ENCODE measurements around the gene TSSK2. TPM values are rescaled to one million over a fixed set of nuclear protein-coding genes. Genes with fewer than 3 reads are reported as not detected.

The TSSK2 gene
- total RNA-seq, 4 donors from 2014 or later = 0.19 to 0.33 (median 0.25) TPM; not detected in 1

DNA sequence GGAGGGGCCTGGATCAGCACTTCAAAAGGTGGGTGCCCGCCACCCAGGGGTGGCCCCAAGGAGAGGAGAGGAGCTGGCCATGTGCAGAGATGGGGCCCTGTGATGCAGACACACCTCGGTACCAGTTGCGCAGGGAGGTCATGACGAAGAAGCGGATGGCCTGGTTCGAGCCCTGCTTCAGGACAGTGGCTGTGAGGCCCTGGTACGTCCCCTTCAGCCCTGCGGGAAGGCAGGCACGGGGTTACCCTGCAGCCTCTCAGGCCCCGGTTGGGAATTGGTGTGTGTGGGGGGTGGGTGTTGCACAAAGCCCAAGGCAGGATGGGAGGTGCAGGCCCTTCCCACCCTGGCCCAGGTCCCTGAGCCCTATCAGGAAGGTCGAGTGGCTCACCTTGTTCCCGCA lies 45.6 kb downstream of the TSSK2 start:
- Histone ChIP-seq H3K27me3 (no peaks in the 10 kb centered on the region), H3K27ac (peak overlapping the region; percentile 92 to 97 (median 93)), H3K36me3 (peaks cover 0 to 20% of the 10 kb centered on the region in 2 donors), H3K9me3 (no peaks in the 10 kb centered on the region), H3K4me1 (peaks cover 35 to 46% of the 10 kb centered on the region in 2 donors), H3K4me3 (no peak overlapping the region)
- DNase-seq (no peak), ATAC-seq (no peak)
- in situ Hi-C loops (cut with MboI; ENCODE audit: low sequenced_read_pairs in 4 of 4) (loop anchor here in 1 of 4 donors (25.0 kb wide), 1 partner anchor 286 kb away; no protein-coding TSS in a partner anchor), intact Hi-C loops (cut with DNase I; ENCODE audit: low total_unique reads) (loop anchor here (5.0 kb wide), 1 partner anchor 256 kb away; the partner anchor contains the start of genes HIRA and MRPL40)
- TF ChIP-seq POLR2A (IDR thresholded peaks at IDR 0.05) = no peak
- TF ChIP-seq, protein P1, sequence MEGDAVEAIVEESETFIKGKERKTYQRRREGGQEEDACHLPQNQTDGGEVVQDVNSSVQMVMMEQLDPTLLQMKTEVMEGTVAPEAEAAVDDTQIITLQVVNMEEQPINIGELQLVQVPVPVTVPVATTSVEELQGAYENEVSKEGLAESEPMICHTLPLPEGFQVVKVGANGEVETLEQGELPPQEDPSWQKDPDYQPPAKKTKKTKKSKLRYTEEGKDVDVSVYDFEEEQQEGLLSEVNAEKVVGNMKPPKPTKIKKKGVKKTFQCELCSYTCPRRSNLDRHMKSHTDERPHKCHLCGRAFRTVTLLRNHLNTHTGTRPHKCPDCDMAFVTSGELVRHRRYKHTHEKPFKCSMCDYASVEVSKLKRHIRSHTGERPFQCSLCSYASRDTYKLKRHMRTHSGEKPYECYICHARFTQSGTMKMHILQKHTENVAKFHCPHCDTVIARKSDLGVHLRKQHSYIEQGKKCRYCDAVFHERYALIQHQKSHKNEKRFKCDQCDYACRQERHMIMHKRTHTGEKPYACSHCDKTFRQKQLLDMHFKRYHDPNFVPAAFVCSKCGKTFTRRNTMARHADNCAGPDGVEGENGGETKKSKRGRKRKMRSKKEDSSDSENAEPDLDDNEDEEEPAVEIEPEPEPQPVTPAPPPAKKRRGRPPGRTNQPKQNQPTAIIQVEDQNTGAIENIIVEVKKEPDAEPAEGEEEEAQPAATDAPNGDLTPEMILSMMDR (IDR thresholded peaks at IDR 0.05 in 4 of 5, conservative IDR thresholded peaks at IDR 0.05 in 1 of 5) = no peak

- Histone ChIP-seq H3K4me3 (peak overlapping the region; percentile 58 to 76 (median 70)), H3K36me3 (peaks cover 0 to 27% of the 10 kb centered on the region in 2 donors), H3K27ac (peak overlapping the region; percentile 76 to 97 (median 93)), H3K9me3 (no peaks in the 10 kb centered on the region), H3K4me1 (peaks cover 32 to 42% of the 10 kb centered on the region in 2 donors), H3K27me3 (no peaks in the 10 kb centered on the region)
- ATAC-seq (no peak), DNase-seq (no peak)
- intact Hi-C loops (cut with DNase I; ENCODE audit: low total_unique reads) = loop anchor here (2.0 to 5.0 kb wide), 3 partner anchors 113 to 301 kb away; partner anchors contain the start of genes CDC45, CLTCL1, HIRA and MRPL40
- in situ Hi-C loops (cut with MboI; ENCODE audit: low sequenced_read_pairs in 4 of 4) = loop anchor here in 1 of 4 donors (25.0 kb wide), 1 partner anchor 285 kb away; no protein-coding TSS in a partner anchor
- TF ChIP-seq, protein P1 (IDR thresholded peaks at IDR 0.05 in 4 of 5, conservative IDR thresholded peaks at IDR 0.05 in 1 of 5) = no peak
- no peak for TF ChIP-seq POLR2A (IDR thresholded peaks at IDR 0.05)
Measured at GRCh38 chr22:19177164-19178064, 46.3 kb downstream of the TSSK2 start.

GRCh38 chr22:19178065-19178656 lies 47.1 kb downstream of the TSSK2 start:
- intact Hi-C loops (cut with DNase I; ENCODE audit: low total_unique reads) = loop anchor here (2.0 to 5.0 kb wide), 3 partner anchors 113 to 301 kb away; partner anchors contain the start of genes CDC45, CLTCL1, HIRA and MRPL40

More at GRCh38 chr22:19178065-19178656, 47.1 kb downstream of the TSSK2 start:
- in situ Hi-C loops (cut with MboI; ENCODE audit: low sequenced_read_pairs in 4 of 4) = loop anchor here in 1 of 4 donors (25.0 kb wide), 1 partner anchor 284 kb away; no protein-coding TSS in a partner anchor
- Histone ChIP-seq H3K9me3 (no peaks in the 10 kb centered on the region), H3K4me1 (peaks cover 24 to 35% of the 10 kb centered on the region in 2 donors), H3K27me3 (no peaks in the 10 kb centered on the region), H3K36me3 (peaks cover 0 to 34% of the 10 kb centered on the region in 2 donors), H3K4me3 (peak overlapping the region; percentile 58 to 76 (median 70)), H3K27ac (peak overlapping the region; percentile 76 to 97 (median 93))
- DNase-seq (no peak), ATAC-seq (peak; percentile 4)
- TF ChIP-seq, protein P1 (IDR thresholded peaks at IDR 0.05 in 4 of 5, conservative IDR thresholded peaks at IDR 0.05 in 1 of 5) = no peak
- no peak for TF ChIP-seq POLR2A (IDR thresholded peaks at IDR 0.05)

All from gastrocnemius medialis (tissue), 4 donors.